Ovary (tissue), 9 donors: ENCODE results near the gene SUPT4H1. TPM values are rescaled to one million over a fixed set of nuclear protein-coding genes. Genes with fewer than 3 reads are reported as not detected.

Experiments
- DNase-seq, 5 donors: peaks; one replicate each; pipeline ENCODE4 v3.0.0-alpha.2; 2019 to 2020
- H3K27ac ChIP-seq, 2 donors: fragments of 200-600 bp; one replicate each; pipeline versions ENCODE4 v1.5.1 to v1.8.0; 2019 to 2022
- H3K27me3 ChIP-seq: fragments of 200-600 bp; one replicate; pipeline ENCODE4 v1.8.0; 2022
- H3K36me3 ChIP-seq: fragments of 200-600 bp; sonication (generic); one replicate; pipeline ENCODE4 v1.5.1; 2019
- H3K4me1 ChIP-seq: one replicate; pipeline ENCODE4 v1.8.1; 2013; ENCODE audit warnings: mild to moderate bottlenecking, moderate library complexity; ENCODE audit not compliant: insufficient read depth
- H3K4me3 ChIP-seq: fragments of 200-600 bp; sonication (generic); one replicate; pipeline ENCODE4 v1.5.1; 2017
- H3K9me3 ChIP-seq, 2 donors: fragments of 200-600 bp in 1 of 2; sonication (generic) in 1 of 2; one replicate each; pipeline versions ENCODE4 v1.5.1 to v1.8.1; 2013 to 2019; ENCODE audit warnings: mild to moderate bottlenecking in 1 of 2, moderate library complexity in 1 of 2
- CTCF ChIP-seq, 3 donors: fragments of 450-650 bp in 2 of 3; fragments of 200-600 bp in 1 of 3; IDR thresholded peaks; one replicate each; pipeline versions ENCODE4 v1.5.1 to v1.8.0; 2016 to 2022; ENCODE audit warnings: antibody characterized with exemption in 3 of 3, mild to moderate bottlenecking in 1 of 3
- EP300 ChIP-seq: sonication (generic); formaldehyde crosslinking; IDR thresholded peaks from one replicate; pipeline ENCODE4 v1.6.1; 2017; ENCODE audit warnings: antibody characterized with exemption
- POLR2A ChIP-seq: fragments of 450-650 bp; IDR thresholded peaks from one replicate; pipeline ENCODE4 v1.6.1; 2017; ENCODE audit warnings: antibody characterized with exemption, mild to moderate bottlenecking, moderate library complexity
- WGBS, 3 donors: extraction: QIAGEN DNeasy Blood & Tissue Kit in 1 of 3; methylation state at CpG; one replicate each; pipeline versions ENCODE4 v1.1.5 to v1.1.7; 2013 to 2017; 5-methylcytosine and 5-hydroxymethylcytosine counted together
- intact Hi-C, 4 donors: fragments of 100-400 bp; cut with DNase I; formaldehyde crosslinking; loops; one replicate each; pipeline versions ENCODE4 v1.11.0 to v1.15.1; 2022 to 2023
- polyA plus RNA-seq, 2 donors: library from polyadenylated mRNA; stranded (reverse); fragments of 200-250 nt in 1 of 2; fragments of 350-450 nt in 1 of 2; fragmentation: Illumina TruSeq in 1 of 2; extraction: RNeasy Lipid Tissue Mini Kit (QIAGEN cat#74804) in 1 of 2; gene quantifications; one replicate each; pipeline ENCODE4 v1.2.3, GENCODE V29; 2013 to 2014
- total RNA-seq, 7 donors: library from RNA; depleted of rRNA in 2 of 7; stranded (reverse); fragments of >200 nt in 2 of 7; fragmentation: NEBNext Ultra II Directional in 3 of 7; extraction: Animal tissue kit (Norgen Biotek cat#: 25700) in 3 of 7; gene quantifications; one replicate each; pipeline versions ENCODE4 v1.1.0 to v1.2.4, GENCODE V29; 2016 to 2023
- donor health status: DM: no; HTN: no; CAD: no; lungs with moderate emphysema.
- donor health status: DM: no; HTN: no; CAD: no.
- donor health status: Bipolar disorder and iron deficiency.
- donor health status: DM: yes; HTN: yes; CAD: no.
- donor health status: DM: no; HTN: no; CAD: no.
- donor health status: DM: yes; HTN: yes; CAD: no.

The SUPT4H1 gene
- total and polyA plus RNA-seq, 9 donors, result 43.7 to 182 (median 66.0) TPM

DNA sequence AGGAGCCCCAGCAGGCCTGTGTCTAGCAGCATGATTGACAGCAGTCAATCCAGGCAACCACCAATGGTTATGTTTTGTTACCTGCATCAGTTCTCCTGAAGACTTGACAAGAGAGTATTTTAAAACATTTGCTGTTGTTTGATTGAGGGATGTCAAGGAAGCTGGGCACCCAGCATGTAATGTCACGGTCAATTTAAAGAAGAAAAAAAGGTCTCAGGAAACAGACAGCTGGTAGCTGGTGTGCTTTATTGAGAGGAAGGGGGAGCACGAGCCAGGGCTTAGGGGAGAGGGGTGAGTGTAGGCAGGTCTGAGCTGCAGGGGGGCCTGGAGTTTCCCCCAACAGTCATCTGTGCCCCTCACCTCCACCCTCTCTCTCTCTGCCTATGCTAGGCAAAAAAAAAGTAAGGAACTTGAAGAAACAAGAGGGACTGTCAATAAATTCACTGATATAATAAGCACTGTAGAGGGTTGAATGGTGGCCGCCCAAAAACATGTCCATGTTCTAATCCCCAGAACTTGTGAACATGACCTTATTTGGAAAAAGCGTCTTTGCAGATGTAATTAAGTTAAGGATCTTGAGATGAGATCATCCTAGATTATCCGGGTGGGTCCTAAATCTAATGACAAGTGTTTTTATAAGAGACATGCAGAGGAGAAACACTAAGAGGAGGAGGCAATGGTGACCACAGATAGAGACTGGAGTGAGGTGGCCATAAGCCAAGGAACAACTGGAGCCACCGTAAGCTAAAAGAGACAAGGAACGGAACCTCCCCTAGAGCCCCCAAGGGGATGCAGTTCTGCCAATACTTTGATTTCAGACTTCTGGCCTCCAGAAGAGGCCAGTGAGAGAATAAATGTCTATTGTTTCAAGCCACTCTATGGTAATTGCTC lies 37.9 kb downstream of the SUPT4H1 start:
- intact Hi-C loops, result no loop called here
- no peak overlapping the region for H3K27ac ChIP-seq
- H3K27me3 ChIP-seq, result no peaks in the 10 kb centered on the region
- TF ChIP-seq POLR2A (no peak), EP300 (no peak), CTCF (IDR thresholded peaks at IDR 0.05) (no peak)
- H3K9me3 ChIP-seq, result no peaks in the 10 kb centered on the region
- 78 to 80% (median 79%) methylated on average over 7 of the region's 7 CpGs for WGBS, 3 donors
- DNase-seq, result peak in 1 of 5 donors; percentile 5
- H3K4me1 ChIP-seq, result no peaks in the 10 kb centered on the region
- H3K36me3 ChIP-seq, result no peaks in the 10 kb centered on the region
- H3K4me3 ChIP-seq, result no peak overlapping the region

DNA sequence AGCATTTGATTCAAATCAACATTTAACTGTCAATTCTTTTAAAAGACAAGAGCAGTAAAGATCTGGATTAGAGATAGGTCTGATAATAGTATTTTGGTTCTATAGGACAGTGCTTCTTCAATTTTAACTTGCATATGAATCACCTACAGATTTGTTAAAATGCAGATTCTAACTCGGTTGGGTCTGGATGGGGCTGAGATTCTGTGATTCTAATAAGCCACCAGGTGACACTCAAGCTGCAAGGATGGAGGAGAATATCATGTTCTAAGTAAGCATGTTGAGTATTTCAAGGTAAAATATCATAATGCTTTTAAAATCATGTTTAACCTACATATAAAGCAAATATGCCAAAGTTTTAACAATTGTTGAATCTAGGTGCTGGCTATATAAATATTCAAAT lies 39.2 kb downstream of the SUPT4H1 start:
- Histone ChIP-seq H3K4me3 (no peak overlapping the region), H3K9me3 (no peaks in the 10 kb centered on the region), H3K4me1 (no peaks in the 10 kb centered on the region), H3K36me3 (no peaks in the 10 kb centered on the region), H3K27me3 (no peaks in the 10 kb centered on the region), H3K27ac (no peak overlapping the region)
- no peak for TF ChIP-seq EP300
- intact Hi-C loops, result no loop called here
- DNase-seq, result no peak
- WGBS, 3 donors, result 33 to 42% (median 39%) methylated on average over 1 of the region's 1 CpG

DNA sequence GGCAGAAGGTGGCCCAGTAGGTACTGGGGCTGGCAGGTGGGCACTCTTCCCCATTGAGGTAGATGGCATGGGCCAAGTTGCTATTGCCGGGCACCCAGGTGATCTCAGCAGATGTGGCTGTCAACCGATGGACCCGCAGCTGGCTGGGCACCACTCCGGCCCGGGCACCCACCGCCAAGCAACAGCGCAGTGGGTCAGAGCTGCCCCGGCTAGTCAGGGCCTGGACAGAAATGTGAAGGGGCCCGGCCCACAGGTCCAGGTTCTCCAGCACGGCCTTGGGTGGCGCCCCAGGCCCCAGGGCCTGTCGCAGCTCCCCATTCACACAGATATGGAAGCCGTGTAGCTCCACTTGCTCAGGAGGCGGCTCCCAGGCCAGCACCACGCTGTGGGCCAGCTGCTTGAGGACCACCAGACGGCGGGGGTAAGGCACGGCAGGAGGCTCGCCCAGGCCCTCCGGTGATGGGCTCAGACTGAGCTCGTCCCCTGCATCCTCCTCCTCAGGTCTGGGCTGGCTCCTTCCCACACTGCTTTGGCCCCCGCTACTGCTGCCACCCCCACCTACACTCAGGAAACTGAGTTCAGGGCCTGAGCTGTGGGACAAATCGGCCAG lies 39.9 kb downstream of the SUPT4H1 start:
- 83 to 90% (median 84%) methylated on average over 23 of the region's 23 CpGs for WGBS, 3 donors
- intact Hi-C loops, result no loop called here
- Histone ChIP-seq H3K27ac (no peak overlapping the region), H3K4me3 (no peak overlapping the region), H3K36me3 (no peaks in the 10 kb centered on the region), H3K9me3 (no peaks in the 10 kb centered on the region), H3K27me3 (no peaks in the 10 kb centered on the region), H3K4me1 (no peaks in the 10 kb centered on the region)
- TF ChIP-seq POLR2A (no peak), EP300 (no peak), CTCF (IDR thresholded peaks at IDR 0.05) (no peak)
- DNase-seq, result no peak

DNA sequence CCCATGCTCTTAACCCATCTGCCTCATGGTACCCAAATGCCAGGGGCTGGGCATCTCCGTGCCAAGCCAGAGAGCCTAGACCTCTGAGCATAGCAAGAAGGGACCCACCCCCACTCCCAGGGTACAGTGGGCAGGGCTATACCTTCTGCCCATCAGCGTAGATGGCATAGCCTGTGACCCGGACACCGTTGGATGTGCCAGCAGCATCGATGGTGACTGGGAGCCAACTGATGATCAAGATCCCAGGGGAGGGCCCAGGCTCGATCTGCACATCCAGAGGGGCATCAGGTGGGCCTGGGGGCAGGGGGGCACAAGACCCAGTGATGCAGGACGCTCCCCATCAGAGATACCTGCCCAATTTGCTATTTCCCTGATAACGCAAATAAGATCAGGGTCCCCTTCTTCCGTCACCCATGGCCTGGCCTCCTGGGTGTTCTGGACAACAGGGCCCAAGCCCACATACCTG lies 40.5 kb downstream of the SUPT4H1 start:
- Histone ChIP-seq H3K36me3 (no peaks in the 10 kb centered on the region), H3K4me1 (no peaks in the 10 kb centered on the region), H3K9me3 (no peaks in the 10 kb centered on the region), H3K27me3 (no peaks in the 10 kb centered on the region), H3K4me3 (no peak overlapping the region), H3K27ac (no peak overlapping the region)
- 93 to 94% (median 94%) methylated on average over 8 to 9 of the region's 9 CpGs for WGBS, 3 donors
- TF ChIP-seq EP300, result no peak
- no peak for TF ChIP-seq CTCF (IDR thresholded peaks at IDR 0.05)
- TF ChIP-seq POLR2A, result no peak
- no peak for DNase-seq
- intact Hi-C loops, result no loop called here
